ENCODE results near the gene ST6GAL2.

ST6GAL2 gene

GRCh38 chr2:106857882-106858478 is 28.0 kb downstream of the ST6GAL2 start:
- in situ Hi-C loops (cut with HindIII; ENCODE audit: low sequenced_read_pairs) = no loop called here
- no peak for DNase-seq (ENCODE audit: low read depth)
- no peak overlapping the region for H3K4me3 ChIP-seq (ENCODE audit: low read depth, low read length)
- TF ChIP-seq CTCF (IDR thresholded peaks at IDR 0.05; ENCODE audit: low read depth, low read length, missing control alignments) = no peak

- DNase-seq (ENCODE audit: low read depth) = no peak
- TF ChIP-seq CTCF (IDR thresholded peaks at IDR 0.05; ENCODE audit: low read depth, low read length, missing control alignments) = no peak
- in situ Hi-C loops (cut with HindIII; ENCODE audit: low sequenced_read_pairs) = no loop called here
- no peak overlapping the region for H3K4me3 ChIP-seq (ENCODE audit: low read depth, low read length)
Measured at GRCh38 chr2:106853631-106854030, 32.3 kb downstream of the ST6GAL2 start.

GRCh38 chr2:106851881-106852501 is 34.0 kb downstream of the ST6GAL2 start:
- no peak overlapping the region for H3K4me3 ChIP-seq (ENCODE audit: low read depth, low read length)
- no peak for TF ChIP-seq CTCF (IDR thresholded peaks at IDR 0.05; ENCODE audit: low read depth, low read length, missing control alignments)
- no peak for DNase-seq (ENCODE audit: low read depth)
- in situ Hi-C loops (cut with HindIII; ENCODE audit: low sequenced_read_pairs) = no loop called here

- H3K4me3 ChIP-seq (ENCODE audit: low read depth, low read length) = no peak overlapping the region
- TF ChIP-seq CTCF (IDR thresholded peaks at IDR 0.05; ENCODE audit: low read depth, low read length, missing control alignments) = no peak
- DNase-seq (ENCODE audit: low read depth) = no peak
- in situ Hi-C loops (cut with HindIII; ENCODE audit: low sequenced_read_pairs) = no loop called here
Measured at GRCh38 chr2:106851087-106851874, 34.7 kb downstream of the ST6GAL2 start.

GRCh38 chr2:106849253-106849652 is 36.7 kb downstream of the ST6GAL2 start:
- no peak for DNase-seq (ENCODE audit: low read depth)

More at GRCh38 chr2:106849253-106849652, 36.7 kb downstream of the ST6GAL2 start:
- no peak overlapping the region for H3K4me3 ChIP-seq (ENCODE audit: low read depth, low read length)
- no peak for TF ChIP-seq CTCF (IDR thresholded peaks at IDR 0.05; ENCODE audit: low read depth, low read length, missing control alignments)
- in situ Hi-C loops (cut with HindIII; ENCODE audit: low sequenced_read_pairs) = no loop called here

All from astrocyte of the cerebellum (primary cell).